HepG2 (cell line): ENCODE data around the gene PRKN. TPM values are rescaled to one million over a fixed set of nuclear protein-coding genes. Genes with fewer than 3 reads are reported as not detected.

Experiments used
- ATAC-seq: fragments of 200-7000 bp; cut with Tn5 transposase; 3 replicates; pipeline ENCODE4 v1.9.1; 2020; ENCODE audit warnings: mild to moderate bottlenecking, moderate library complexity
- BruUV-seq: library from RNA; stranded (reverse); fragments of 400-500 nt; replicated peaks from 2 replicates; lab custom pipeline; 2021; lab: Mats Ljungman, UMichigan
- CTCF ChIA-PET: fragments of 300-600 bp; formaldehyde crosslinking; extraction: SDS; loops from one replicate; lab custom pipeline; 2021; ENCODE audit warnings: low total read pairs, inconsistent platforms, low intra/inter-chr PET ratio; lab: Yijun Ruan, JAX
- POLR2A ChIA-PET: fragments of 350-600 bp; sonication (Branson Sonifier 250); formaldehyde crosslinking; loops from one replicate; lab custom pipeline; 2020; ENCODE audit warnings: antibody characterized with exemption, inconsistent platforms; lab: Yijun Ruan, JAX
- DNase-seq: peaks from one replicate; pipeline ENCODE4 v3.0.0-alpha.2; 2015; ENCODE audit warnings: low spot score
- FAIRE-seq: peaks from 3 replicates; lab custom pipeline; 2011; peaks lifted over from hg19 to GRCh38; lab: Jason Lieb, UNC
- H2AFZ ChIP-seq: one replicate; pipeline ENCODE4 v1.6.1; 2011; ENCODE audit warnings: low read length, inconsistent platforms
- H3K27ac ChIP-seq: fragments of 300-600 bp; 3 replicates; pipeline ENCODE4 v1.8.0; 2011; ENCODE audit warnings: mixed run types, mild to moderate bottlenecking, mixed read lengths, low read length, inconsistent platforms; ENCODE audit not compliant: insufficient read depth; ENCODE audit errors: extremely low read length
- H3K27me3 ChIP-seq, 2 experiments: fragments of 200-600 bp in 1 of 2; 2 replicates in 1 of 2; 3 replicates in 1 of 2; pipeline versions ENCODE4 v1.6.0 to v1.8.0; 2011; ENCODE audit warnings: low read length in 2 of 2, mild to moderate bottlenecking in 2 of 2, moderate library complexity in 2 of 2, inconsistent platforms in 1 of 2; ENCODE audit not compliant: insufficient read depth in 2 of 2, control insufficient read depth in 1 of 2
- H3K36me3 ChIP-seq, 2 experiments: fragments of 200-600 bp in 1 of 2; replicated peaks in 1 of 2; 2 replicates in 1 of 2; 3 replicates in 1 of 2; pipeline versions ENCODE4 v1.5.1 to v1.8.0; 2011; ENCODE audit warnings: low read length in 2 of 2, inconsistent platforms in 1 of 2; ENCODE audit not compliant: insufficient read depth in 2 of 2, control insufficient read depth in 1 of 2
- H3K4me1 ChIP-seq: 2 replicates; pipeline ENCODE4 v1.5.1; 2012; ENCODE audit warnings: low read length, inconsistent platforms; ENCODE audit not compliant: insufficient read depth
- H3K4me2 ChIP-seq: 2 replicates; pipeline ENCODE4 v1.6.0; 2011; ENCODE audit warnings: low read depth, low read length, inconsistent platforms
- H3K4me3 ChIP-seq, 3 experiments: fragments of 200-600 bp in 1 of 3; sonication (generic), shearing (Covaris generic) in 1 of 3; replicated peaks in 1 of 3; 2 replicates each; pipeline ENCODE4 v1.5.1; 2011 to 2016; ENCODE audit warnings: low read length in 3 of 3, inconsistent platforms in 2 of 3, low read depth in 2 of 3, mild to moderate bottlenecking in 2 of 3, control low read depth in 1 of 3, mixed read lengths in 1 of 3; ENCODE audit not compliant: insufficient read depth in 1 of 3
- H3K79me2 ChIP-seq: one replicate; pipeline ENCODE4 v1.6.1; 2011; ENCODE audit warnings: low read length, inconsistent platforms; ENCODE audit not compliant: insufficient read depth
- H3K9ac ChIP-seq: 2 replicates; pipeline ENCODE4 v1.6.0; 2011; ENCODE audit warnings: mild to moderate bottlenecking, low read depth, low read length, inconsistent platforms; ENCODE audit not compliant: insufficient read depth
- H3K9me3 ChIP-seq: 2 replicates; pipeline ENCODE4 v1.5.1; 2012; ENCODE audit warnings: mild to moderate bottlenecking, low read length
- H4K20me1 ChIP-seq: 2 replicates; pipeline ENCODE4 v1.6.0; 2011; ENCODE audit warnings: inconsistent platforms, mild to moderate bottlenecking, low read length, moderate library complexity; ENCODE audit not compliant: insufficient read depth
- DMAP1 ChIP-seq: IDR thresholded peaks from 2 replicates; pipeline ENCODE4 v1.6.1; 2016
- HNRNPK ChIP-seq: fragments of 200-400 bp; formaldehyde crosslinking; IDR thresholded peaks from 2 replicates; pipeline ENCODE4 v1.6.1; 2018; ENCODE audit warnings: low read length, low read depth, moderate library complexity, mild to moderate bottlenecking; ENCODE audit not compliant: poor library complexity, severe bottlenecking
- JUND ChIP-seq: sonication (generic); formaldehyde crosslinking; IDR thresholded peaks from 2 replicates; pipeline ENCODE4 v1.8.0; 2022; ENCODE audit warnings: mild to moderate bottlenecking, missing genetic modification reagents
- KLF15 ChIP-seq: sonication (generic); formaldehyde crosslinking; IDR thresholded peaks from 2 replicates; pipeline ENCODE4 v1.8.1; 2023; ENCODE audit warnings: borderline replicate concordance, mild to moderate bottlenecking, inconsistent platforms, missing genetic modification reagents, mixed read lengths
- NR3C1 ChIP-seq: sonication (generic); formaldehyde crosslinking; IDR thresholded peaks from 2 replicates; pipeline ENCODE4 v1.4.0; 2020; ENCODE audit warnings: missing genetic modification reagents
- PRPF4 ChIP-seq: fragments of 200-400 bp; formaldehyde crosslinking; IDR thresholded peaks from 2 replicates; pipeline ENCODE4 v1.6.1; 2016; ENCODE audit warnings: low read length, low read depth; ENCODE audit not compliant: poor library complexity, severe bottlenecking
- SATB2 ChIP-seq: sonication (generic); formaldehyde crosslinking; IDR thresholded peaks from 2 replicates; pipeline ENCODE4 v1.5.0; 2020; ENCODE audit warnings: missing genetic modification reagents
- ZBTB25 ChIP-seq: IDR thresholded peaks from 2 replicates; pipeline ENCODE4 v1.6.1; 2018; ENCODE audit warnings: missing genetic modification reagents
- ZFP82 ChIP-seq: sonication (generic); formaldehyde crosslinking; IDR thresholded peaks from 2 replicates; pipeline ENCODE4 v1.5.1; 2020; ENCODE audit warnings: mild to moderate bottlenecking, missing genetic modification reagents, borderline replicate concordance
- ZNF746 ChIP-seq: sonication (generic); formaldehyde crosslinking; IDR thresholded peaks from 2 replicates; pipeline ENCODE4 v1.8.0; 2022; ENCODE audit warnings: mild to moderate bottlenecking, missing genetic modification reagents
- ZNF841 ChIP-seq: sonication (generic); formaldehyde crosslinking; IDR thresholded peaks from 2 replicates; pipeline ENCODE4 v1.8.1; 2023; ENCODE audit warnings: missing genetic modification reagents, borderline replicate concordance
- ZSCAN5A ChIP-seq: sonication (generic); formaldehyde crosslinking; IDR thresholded peaks from 2 replicates; pipeline ENCODE4 v1.8.0; 2022; ENCODE audit warnings: mild to moderate bottlenecking, missing genetic modification reagents, borderline replicate concordance
- WGBS: methylation state at CpG from one replicate; pipeline ENCODE4 v1.1.6; 2017; ENCODE audit warnings: low lambda C conversion rate; 5-methylcytosine and 5-hydroxymethylcytosine counted together
- in situ Hi-C: cut with HindIII; loops from 2 replicates; pipeline ENCODE4 v1.10.0; 2017; ENCODE audit warnings: low pct_unique_long_range_greater_than_20kb; ENCODE audit not compliant: extremely low pct_ligation_motif_present
- intact Hi-C: fragments of 100-400 bp; cut with micrococcal nuclease; formaldehyde crosslinking; loops from one replicate; pipeline ENCODE4 v1.10.0; 2022; ENCODE audit not compliant: unreplicated experiment
- polyA plus RNA-seq, 8 experiments: library from polyadenylated mRNA; depleted of rRNA in 3 of 8; stranded (reverse) in 7 of 8; unstranded in 1 of 8; fragments of >200 nt; fragmentation: Illumina TruSeq in 4 of 8; extraction: Trizol in 4 of 8; gene quantifications; 2 replicates each; pipeline versions ENCODE4 v1.2.1 to v1.2.3, GENCODE V29; 2011 to 2016; ENCODE audit warnings: low read depth in 4 of 8, missing spikeins in 1 of 8, mixed read lengths in 1 of 8; ENCODE audit not compliant: insufficient read depth in 1 of 8
- total RNA-seq, 5 experiments: library from RNA; depleted of rRNA; stranded (reverse); fragments of >200 nt; fragmentation: Illumina TruSeq; extraction: Trizol; gene quantifications; 2 replicates each; pipeline ENCODE4 v1.2.3, GENCODE V29; 2016; ENCODE audit warnings: low read depth in 1 of 5

Gene PRKN
- total and polyA plus RNA-seq, 2 of the 13 experiments (the other 11 are each of a cell fraction or from before 2014, with no cell fraction given): 0.31 to 0.44 TPM

GRCh38 chr6:162603231-162604015 is 124.1 kb downstream of the PRKN start:
- H2AFZ ChIP-seq: no peak overlapping the region
- POLR2A ChIA-PET: no interaction called here

GRCh38 chr6:162602759-162603158 is 124.8 kb downstream of the PRKN start:
- Histone ChIP-seq H3K27me3 (no peaks in the 10 kb centered on the region), H3K9me3 (no peaks in the 10 kb centered on the region), H3K27ac (no peak overlapping the region), H3K4me2 (no peak overlapping the region), H3K4me1 (no peaks in the 10 kb centered on the region), H4K20me1 (no peaks in the 10 kb centered on the region), H2AFZ (no peak overlapping the region), H3K9ac (no peak overlapping the region), H3K36me3 (no peaks in the 10 kb centered on the region), H3K4me3 (no peak overlapping the region), H3K79me2 (no peaks in the 10 kb centered on the region)
- CTCF ChIA-PET: no interaction called here
- WGBS: 19% methylated on average over 6 of the region's 6 CpGs
- FAIRE-seq (no peak), DNase-seq (no peak), ATAC-seq (no peak)
- no TSS peak for BruUV-seq
- intact Hi-C loops: no loop called here
- POLR2A ChIA-PET: no interaction called here
- in situ Hi-C loops: no loop called here
- TF ChIP-seq ZSCAN5A (CRISPR knock-in tag) (no peak), SATB2 (CRISPR knock-in tag) (no peak), ZBTB25 (CRISPR knock-in tag) (no peak), HNRNPK (no peak), JUND (no peak), NR3C1 (CRISPR knock-in tag) (no peak), PRPF4 (no peak), DMAP1 (CRISPR knock-in tag) (no peak), ZNF746 (no peak), ZNF841 (CRISPR knock-in tag) (no peak), KLF15 (CRISPR knock-in tag) (no peak)

More at GRCh38 chr6:162603231-162604015, 124.1 kb downstream of the PRKN start:
- no peak overlapping the region for H3K4me3 ChIP-seq
- no peaks in the 10 kb centered on the region for H3K27me3 ChIP-seq
- no peaks in the 10 kb centered on the region for H3K79me2 ChIP-seq
- CTCF ChIA-PET: no interaction called here
- no peaks in the 10 kb centered on the region for H3K36me3 ChIP-seq
- FAIRE-seq: no peak
- TF ChIP-seq ZFP82 (CRISPR knock-in tag): no peak
- H3K4me2 ChIP-seq: no peak overlapping the region
- no peaks in the 10 kb centered on the region for H4K20me1 ChIP-seq
- in situ Hi-C loops (no loop called here), intact Hi-C loops (no loop called here)
- no peak overlapping the region for H3K9ac ChIP-seq
- no peaks in the 10 kb centered on the region for H3K9me3 ChIP-seq
- no TSS peak for BruUV-seq
- 42% methylated on average over 13 of the region's 13 CpGs for WGBS
- H3K27ac ChIP-seq: no peak overlapping the region
- no peaks in the 10 kb centered on the region for H3K4me1 ChIP-seq
- ATAC-seq: no peak
- no peak for DNase-seq
